Colonic mucosa (tissue), 4 donors: Measurements from ENCODE around the gene ZNF79. TPM values are rescaled to one million over a fixed set of nuclear protein-coding genes. Genes with fewer than 3 reads are reported as not detected.

Source experiments
- DNase-seq: peaks from one replicate; pipeline ENCODE4 v3.0.0-alpha.2; 2020
- H3K27ac ChIP-seq: fragments of 200-600 bp; one replicate; pipeline ENCODE4 v1.8.0; 2021
- H3K27me3 ChIP-seq: fragments of 200-600 bp; one replicate; pipeline ENCODE4 v1.8.0; 2021
- H3K36me3 ChIP-seq: fragments of 200-600 bp; one replicate; pipeline ENCODE4 v1.8.0; 2021
- H3K4me1 ChIP-seq: fragments of 200-600 bp; one replicate; pipeline ENCODE4 v1.8.0; 2021; ENCODE audit warnings: mild to moderate bottlenecking
- H3K4me3 ChIP-seq: fragments of 200-600 bp; one replicate; pipeline ENCODE4 v1.8.0; 2021
- H3K9ac ChIP-seq, 2 donors: one replicate each; pipeline ENCODE4 v1.7.0; 2013; ENCODE audit warnings: control low read depth in 2 of 2, low read depth in 2 of 2, low read length in 2 of 2
- H3K9me3 ChIP-seq: fragments of 200-600 bp; one replicate; pipeline ENCODE4 v1.8.0; 2021
- intact Hi-C: fragments of 100-400 bp; cut with DNase I; formaldehyde crosslinking; loops from one replicate; pipeline ENCODE4 v1.14.1; 2022
- total RNA-seq, 2 donors: library from RNA; stranded (reverse); fragmentation: NEBNext Ultra II Directional in 1 of 2; extraction: Animal tissue kit (Norgen Biotek cat#: 25700) in 1 of 2; gene quantifications; one replicate each; pipeline ENCODE4 v1.2.1, GENCODE V29; 2021
- TF ChIP-seq, protein P1 (sequence below): fragments of 200-600 bp; IDR thresholded peaks from one replicate; pipeline ENCODE4 v1.8.0; 2022; ENCODE audit warnings: antibody characterized with exemption, mild to moderate bottlenecking
- donor health status: healthy.
- donor health status: DM: no; HTN: no; CAD: no.
- donor health status: DM: no; HTN: no; CAD: no.

Gene ZNF79
- total RNA-seq, 2 donors from 2014 or later, result 5.8 to 6.4 TPM

- H3K27ac ChIP-seq, result no peak overlapping the region
- H3K9me3 ChIP-seq, result no peaks in the 10 kb centered on the region
- no peak for DNase-seq
- intact Hi-C loops, result no loop called here
- no peak overlapping the region for H3K4me3 ChIP-seq
- no peaks in the 10 kb centered on the region for H3K36me3 ChIP-seq
- no peaks in the 10 kb centered on the region for H3K27me3 ChIP-seq
- H3K4me1 ChIP-seq, result peaks cover 20% of the 10 kb centered on the region
- H3K9ac ChIP-seq, result no peak overlapping the region
- TF ChIP-seq, protein P1, sequence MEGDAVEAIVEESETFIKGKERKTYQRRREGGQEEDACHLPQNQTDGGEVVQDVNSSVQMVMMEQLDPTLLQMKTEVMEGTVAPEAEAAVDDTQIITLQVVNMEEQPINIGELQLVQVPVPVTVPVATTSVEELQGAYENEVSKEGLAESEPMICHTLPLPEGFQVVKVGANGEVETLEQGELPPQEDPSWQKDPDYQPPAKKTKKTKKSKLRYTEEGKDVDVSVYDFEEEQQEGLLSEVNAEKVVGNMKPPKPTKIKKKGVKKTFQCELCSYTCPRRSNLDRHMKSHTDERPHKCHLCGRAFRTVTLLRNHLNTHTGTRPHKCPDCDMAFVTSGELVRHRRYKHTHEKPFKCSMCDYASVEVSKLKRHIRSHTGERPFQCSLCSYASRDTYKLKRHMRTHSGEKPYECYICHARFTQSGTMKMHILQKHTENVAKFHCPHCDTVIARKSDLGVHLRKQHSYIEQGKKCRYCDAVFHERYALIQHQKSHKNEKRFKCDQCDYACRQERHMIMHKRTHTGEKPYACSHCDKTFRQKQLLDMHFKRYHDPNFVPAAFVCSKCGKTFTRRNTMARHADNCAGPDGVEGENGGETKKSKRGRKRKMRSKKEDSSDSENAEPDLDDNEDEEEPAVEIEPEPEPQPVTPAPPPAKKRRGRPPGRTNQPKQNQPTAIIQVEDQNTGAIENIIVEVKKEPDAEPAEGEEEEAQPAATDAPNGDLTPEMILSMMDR, result no peak
Observed at GRCh38 chr9:127426756-127427155, 2.6 kb downstream of the ZNF79 start.

GRCh38 chr9:127428348-127428747 lies 4.2 kb downstream of the ZNF79 start:
- Histone ChIP-seq H3K36me3 (no peaks in the 10 kb centered on the region), H3K27ac (no peak overlapping the region), H3K4me3 (no peak overlapping the region), H3K4me1 (peaks cover 7% of the 10 kb centered on the region), H3K9ac (no peak overlapping the region), H3K9me3 (no peaks in the 10 kb centered on the region), H3K27me3 (no peaks in the 10 kb centered on the region)
- no peak for DNase-seq
- intact Hi-C loops, result no loop called here
- TF ChIP-seq, protein P1, result no peak

GRCh38 chr9:127430415-127430814 lies 6.2 kb downstream of the ZNF79 start:
- Histone ChIP-seq H3K9me3 (no peaks in the 10 kb centered on the region), H3K27ac (no peak overlapping the region), H3K9ac (no peak overlapping the region), H3K36me3 (no peaks in the 10 kb centered on the region), H3K27me3 (no peaks in the 10 kb centered on the region), H3K4me3 (no peak overlapping the region), H3K4me1 (peaks cover under 1% of the 10 kb centered on the region)
- intact Hi-C loops, result no loop called here
- no peak for DNase-seq
- TF ChIP-seq, protein P1, result no peak

GRCh38 chr9:127437497-127438264 lies 13.5 kb downstream of the ZNF79 start:
- Histone ChIP-seq H3K4me1 (no peaks in the 10 kb centered on the region), H3K9me3 (no peaks in the 10 kb centered on the region), H3K4me3 (no peak overlapping the region), H3K27ac (no peak overlapping the region), H3K27me3 (no peaks in the 10 kb centered on the region), H3K36me3 (peaks cover 21% of the 10 kb centered on the region), H3K9ac (no peak overlapping the region)
- DNase-seq, result no peak
- intact Hi-C loops, result no loop called here
- TF ChIP-seq, protein P1, result no peak

DNA sequence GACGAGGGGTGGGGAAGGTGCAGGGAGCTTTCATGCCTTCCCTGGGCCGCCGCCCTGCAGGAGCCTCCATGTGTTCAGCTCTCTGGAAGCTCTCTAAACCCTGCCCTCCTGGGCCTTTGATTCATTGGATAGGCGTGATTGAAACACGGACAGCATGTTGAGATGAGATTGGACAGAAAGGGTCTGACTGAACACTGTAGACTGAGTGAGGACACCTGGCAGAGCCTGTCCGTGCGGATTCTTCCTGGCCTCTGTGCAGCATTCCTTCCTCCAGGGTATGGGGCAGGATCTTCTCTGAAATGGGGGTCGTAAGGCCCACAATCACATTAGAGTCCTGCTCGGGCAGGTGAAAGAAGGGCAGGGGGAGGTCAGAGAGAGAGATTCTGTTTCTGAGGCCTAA lies 14.2 kb downstream of the ZNF79 start:
- Histone ChIP-seq H3K4me3 (no peak overlapping the region), H3K27me3 (no peaks in the 10 kb centered on the region), H3K27ac (no peak overlapping the region), H3K9ac (no peak overlapping the region), H3K4me1 (no peaks in the 10 kb centered on the region), H3K9me3 (no peaks in the 10 kb centered on the region), H3K36me3 (peaks cover 21% of the 10 kb centered on the region)
- no peak for DNase-seq
- intact Hi-C loops, result no loop called here
- TF ChIP-seq, protein P1, result no peak
